ENCODE results near the gene CSTF2T. TPM values are rescaled to one million over a fixed set of nuclear protein-coding genes. Genes with fewer than 3 reads are reported as not detected.

CSTF2T gene
- total RNA-seq, 1 experiment from 2014 or later, result 42.1 TPM

DNA sequence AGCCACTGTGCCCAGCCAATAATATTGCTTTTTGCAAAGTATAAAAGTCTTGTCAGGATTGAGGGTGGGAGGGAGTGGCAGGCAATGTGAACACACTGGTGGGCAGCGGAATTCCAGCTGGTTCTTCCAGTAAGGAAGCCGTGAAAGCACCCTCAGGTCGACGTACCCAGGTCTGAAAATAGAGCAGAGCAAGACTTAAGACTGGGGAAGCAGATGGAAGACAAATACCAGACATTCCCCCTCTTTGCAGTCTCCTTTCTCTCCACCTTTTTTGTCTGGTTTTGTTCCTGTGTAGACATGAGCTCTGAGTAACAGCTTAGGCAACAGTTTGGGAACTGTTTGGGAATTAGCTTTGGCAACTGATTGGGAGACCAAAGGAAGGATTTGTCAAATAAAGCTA, 17.6 kb upstream of the CSTF2T start:
- Histone ChIP-seq H3K9ac (ENCODE audit: extremely low read depth, insufficient read length, low read length) (no peak overlapping the region), H3K4me2 (ENCODE audit: insufficient read depth, insufficient read length, low read length) (no peak overlapping the region), H3K4ac (ENCODE audit: low read depth, low read length) (no peak overlapping the region), H3K79me2 (ENCODE audit: insufficient read depth, low read length) (no peaks in the 10 kb centered on the region), H2BK120ac (ENCODE audit: low read depth, low read length, poor library complexity, severe bottlenecking) (no peak overlapping the region), H3K56ac (ENCODE audit: insufficient read length, low read depth, low read length) (no peak overlapping the region), H3T11ph (ENCODE audit: low read length) (no peak overlapping the region), H4K5ac (ENCODE audit: insufficient read length, low read depth, low read length) (no peak overlapping the region), H4K91ac (ENCODE audit: insufficient read length, low read depth, low read length) (no peak overlapping the region), H4K8ac (replicated peaks; ENCODE audit: insufficient read length, low read depth, low read length) (no peak overlapping the region), H3K14ac (ENCODE audit: insufficient read depth, low read length) (no peak overlapping the region), H2BK12ac (ENCODE audit: insufficient read length, low read depth, low read length) (no peak overlapping the region), H3K79me1 (ENCODE audit: insufficient read depth, low read depth, low read length, poor library complexity, severe bottlenecking) (no peaks in the 10 kb centered on the region), H2BK5ac (ENCODE audit: insufficient read length, low read length) (no peak overlapping the region), H4K20me1 (ENCODE audit: control insufficient read depth, insufficient read depth, insufficient read length) (no peaks in the 10 kb centered on the region), H2BK15ac (ENCODE audit: low read depth, low read length) (no peak overlapping the region), H2AK5ac (ENCODE audit: insufficient read length, low read length) (no peak overlapping the region), H2AFZ (ENCODE audit: low read length) (no peak overlapping the region), H3K18ac (ENCODE audit: insufficient read length, low read depth, low read length) (no peak overlapping the region), H3K23me2 (ENCODE audit: insufficient read length, low read depth, low read length, poor library complexity, severe bottlenecking) (no peaks in the 10 kb centered on the region), H2BK20ac (ENCODE audit: low read depth, low read length, poor library complexity, severe bottlenecking) (no peak overlapping the region), H3K4me1 (ENCODE audit: insufficient read depth, low read length) (no peaks in the 10 kb centered on the region; the same call in 1 of the 2 replicates), H3K27ac (ENCODE audit: insufficient read length, low read depth, low read length) (no peak overlapping the region), H3K9me3 (ENCODE audit: control insufficient read depth, low read depth, low read length) (no peaks in the 10 kb centered on the region), H3K27me3 (ENCODE audit: insufficient read depth, low read length) (no peaks in the 10 kb centered on the region), H3K23ac (ENCODE audit: insufficient read length, low read depth, low read length) (no peak overlapping the region)
- no peak overlapping the region for H3K4me3 Mint-ChIP-seq
- no CpG with 5 or more reads among the region's 4 CpGs for WGBS (ENCODE audit: extremely low coverage, insufficient read length, low lambda C conversion rate)
- no peak overlapping the region for H3K27ac Mint-ChIP-seq
- H3K9me3 Mint-ChIP-seq, result no peaks in the 10 kb centered on the region
- TF ChIP-seq, protein P1, sequence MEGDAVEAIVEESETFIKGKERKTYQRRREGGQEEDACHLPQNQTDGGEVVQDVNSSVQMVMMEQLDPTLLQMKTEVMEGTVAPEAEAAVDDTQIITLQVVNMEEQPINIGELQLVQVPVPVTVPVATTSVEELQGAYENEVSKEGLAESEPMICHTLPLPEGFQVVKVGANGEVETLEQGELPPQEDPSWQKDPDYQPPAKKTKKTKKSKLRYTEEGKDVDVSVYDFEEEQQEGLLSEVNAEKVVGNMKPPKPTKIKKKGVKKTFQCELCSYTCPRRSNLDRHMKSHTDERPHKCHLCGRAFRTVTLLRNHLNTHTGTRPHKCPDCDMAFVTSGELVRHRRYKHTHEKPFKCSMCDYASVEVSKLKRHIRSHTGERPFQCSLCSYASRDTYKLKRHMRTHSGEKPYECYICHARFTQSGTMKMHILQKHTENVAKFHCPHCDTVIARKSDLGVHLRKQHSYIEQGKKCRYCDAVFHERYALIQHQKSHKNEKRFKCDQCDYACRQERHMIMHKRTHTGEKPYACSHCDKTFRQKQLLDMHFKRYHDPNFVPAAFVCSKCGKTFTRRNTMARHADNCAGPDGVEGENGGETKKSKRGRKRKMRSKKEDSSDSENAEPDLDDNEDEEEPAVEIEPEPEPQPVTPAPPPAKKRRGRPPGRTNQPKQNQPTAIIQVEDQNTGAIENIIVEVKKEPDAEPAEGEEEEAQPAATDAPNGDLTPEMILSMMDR (conservative IDR thresholded peaks at IDR 0.05), result no peak
- H3K27me3 Mint-ChIP-seq (ENCODE audit: low read depth), result no peaks in the 10 kb centered on the region
- no peaks in the 10 kb centered on the region for H3K36me3 Mint-ChIP-seq (ENCODE audit: insufficient read depth in 1 of 3, low read depth in 3 of 3)
- no peak for DNase-seq
- H3K4me1 Mint-ChIP-seq, result peaks cover 13% of the 10 kb centered on the region in 2 experiments
